OCI-LY3 (cell line): Measurements from ENCODE around the gene FANCF.
"Not testable (repeated sequence)": the region's sequence is repeated elsewhere in the genome, so short reads cannot be mapped to it uniquely, and the experiment has no call there.

Experiments used
- H2AFZ ChIP-seq: fragments of 200-600, 300-600 bp; shearing (Covaris generic); 2 replicates; pipeline ENCODE4 v1.6.0; 2014; ENCODE audit warnings: antibody characterized with exemption, low read depth, low read length
- H3K27ac ChIP-seq: fragments of 200-600, 300-600 bp; sonication (generic); 2 replicates; pipeline ENCODE4 v1.5.1; 2014; ENCODE audit warnings: mild to moderate bottlenecking, low read length, moderate library complexity, mixed read lengths
- H3K27me3 ChIP-seq: fragments of 200-600, 300-600 bp; sonication (generic); 2 replicates; pipeline ENCODE4 v1.6.1; 2014; ENCODE audit warnings: low read depth, low read length, mixed read lengths
- H3K36me3 ChIP-seq: fragments of 200-600, 300-600 bp; sonication (generic); replicated peaks from 2 replicates; pipeline ENCODE3; 2014; ENCODE audit warnings: low read depth, low read length, mixed read lengths
- H3K4me1 ChIP-seq: fragments of 300-600, 200-600 bp; sonication (generic); 2 replicates; pipeline ENCODE4 v1.6.1; 2014; ENCODE audit warnings: low read length, mixed read lengths
- H3K4me2 ChIP-seq: fragments of 200-600, 300-600 bp; sonication (generic); 2 replicates; pipeline ENCODE4 v1.6.1; 2014; ENCODE audit warnings: low read length, mixed read lengths
- H3K4me3 ChIP-seq: fragments of 300-600, 200-600 bp; sonication (generic); 2 replicates; pipeline ENCODE4 v1.5.1; 2014; ENCODE audit warnings: antibody characterized with exemption, mild to moderate bottlenecking, low read length, moderate library complexity
- H3K79me2 ChIP-seq: fragments of 300-600, 200-600 bp; shearing (Covaris generic); 2 replicates; pipeline ENCODE4 v1.6.1; 2014; ENCODE audit warnings: mild to moderate bottlenecking, low read length, mixed read lengths
- H3K9ac ChIP-seq: fragments of 300-600, 200-600 bp; shearing (Covaris generic); 2 replicates; pipeline ENCODE4 v1.6.0; 2014; ENCODE audit warnings: mild to moderate bottlenecking, low read length, moderate library complexity
- H3K9me3 ChIP-seq: fragments of 200-600, 300-600 bp; shearing (Covaris generic); 2 replicates; pipeline ENCODE4 v1.6.1; 2014; ENCODE audit warnings: low read length, mixed read lengths; ENCODE audit not compliant: insufficient read depth
- H4K20me1 ChIP-seq: fragments of 200-600, 300-600 bp; sonication (generic); 2 replicates; pipeline ENCODE4 v1.6.1; 2016; ENCODE audit warnings: low read length, mixed read lengths; ENCODE audit not compliant: insufficient read depth
- CTCF ChIP-seq: fragments of 200-600, 300-600 bp; sonication (generic); IDR thresholded peaks from 2 replicates; pipeline ENCODE4 v1.5.1; 2014; ENCODE audit warnings: antibody characterized with exemption, low read length, low read depth
- EZH2phosphoT487 ChIP-seq: fragments of 200-600 bp; shearing (Covaris generic); IDR thresholded peaks from 2 replicates; pipeline ENCODE4 v1.6.1; 2018; ENCODE audit warnings: antibody characterized with exemption, mixed run types, low read depth

FANCF gene

DNA sequence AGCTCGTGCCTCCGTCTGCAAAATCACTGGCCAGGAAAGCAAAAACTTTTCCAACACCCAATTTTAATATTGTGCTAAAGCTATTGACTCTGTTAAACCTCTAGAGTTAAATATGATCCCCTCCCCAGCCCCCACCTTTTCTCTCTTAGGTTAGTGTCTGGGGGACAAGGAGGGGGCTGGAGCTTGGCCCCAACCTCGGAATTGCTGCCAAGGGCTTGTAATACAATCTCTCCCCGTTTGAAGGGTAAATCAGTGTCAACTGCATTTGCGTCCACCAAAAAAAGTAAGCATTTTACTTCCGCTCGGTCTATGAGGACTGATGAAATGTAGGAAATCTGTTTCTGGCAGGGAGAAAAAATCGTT is 40.7 kb upstream of the FANCF start, which contains the start of gene GAS2:
TSS of gene GAS2 (plus strand) at position 287 of the 363 bp plus-strand sequence. CDS start 8,259 bp downstream, outside the sequence.
- no peaks in the 10 kb centered on the region for H3K79me2 ChIP-seq
- no peak within 1 kb of the TSS for H2AFZ ChIP-seq
- H3K4me2 ChIP-seq: no peak within 1 kb of the TSS
- H3K4me1 ChIP-seq: peaks cover 4% of the 10 kb centered on the region; the same call in 1 of the 2 replicates
- no peak within 1 kb of the TSS for H3K4me3 ChIP-seq
- H3K9ac ChIP-seq: no peak within 1 kb of the TSS
- no peak for TF ChIP-seq CTCF
- no peak for TF ChIP-seq EZH2phosphoT487
- no peak within 1 kb of the TSS for H3K27ac ChIP-seq
- H3K27me3 ChIP-seq: no peaks in the 10 kb centered on the region
- no peaks in the 10 kb centered on the region for H3K36me3 ChIP-seq
- no peaks in the 10 kb centered on the region for H4K20me1 ChIP-seq
- H3K9me3 ChIP-seq: no peaks in the 10 kb centered on the region

GRCh38 chr11:22659783-22660182 is 34.2 kb upstream of the FANCF start:
- no peak for TF ChIP-seq CTCF
- TF ChIP-seq EZH2phosphoT487: no peak
- H3K4me3 ChIP-seq: no peak overlapping the region
- H3K27me3 ChIP-seq: no peaks in the 10 kb centered on the region
- H3K27ac ChIP-seq: no peak overlapping the region
- no peaks in the 10 kb centered on the region for H3K79me2 ChIP-seq
- H3K4me2 ChIP-seq: no peak overlapping the region
- H3K9me3 ChIP-seq: no peaks in the 10 kb centered on the region
- H3K36me3 ChIP-seq: no peaks in the 10 kb centered on the region
- H2AFZ ChIP-seq: no peak overlapping the region
- H3K4me1 ChIP-seq: 0 out of 2 replicates have a peak, but pooled peaks cover 5% of the 10 kb centered on the region
- no peak overlapping the region for H3K9ac ChIP-seq
- H4K20me1 ChIP-seq: no peaks in the 10 kb centered on the region

DNA sequence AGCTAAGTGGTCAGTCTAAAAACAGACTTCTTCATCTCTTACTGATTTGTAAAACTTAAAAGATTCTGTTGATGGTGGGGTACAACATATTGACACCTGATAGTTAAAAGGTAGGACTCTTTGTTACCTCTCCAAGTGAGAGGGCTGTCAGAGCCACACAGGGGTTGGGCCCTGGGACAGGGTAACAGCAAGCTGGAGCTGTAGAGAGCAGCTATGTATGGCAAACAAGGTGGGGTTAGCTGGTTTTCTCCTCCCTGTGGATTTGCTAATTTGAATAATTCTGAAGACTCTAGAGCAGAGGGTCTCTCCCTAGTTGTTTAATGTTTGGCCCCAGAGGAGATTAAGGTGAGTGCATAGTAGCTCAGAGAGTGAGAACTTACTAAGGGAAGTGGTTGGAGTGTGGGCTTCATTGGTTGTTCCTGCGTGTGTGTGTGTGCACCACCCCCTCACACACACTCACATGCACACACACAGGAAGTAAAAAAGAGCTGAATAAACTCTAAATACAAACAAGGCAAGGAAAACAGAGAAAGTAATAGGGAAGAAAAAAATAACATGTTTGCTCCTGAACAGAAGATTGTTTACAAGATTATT is 31.6 kb upstream of the FANCF start:
- Histone ChIP-seq H3K4me1 (0 out of 2 replicates have a peak, but pooled peaks cover 5% of the 10 kb centered on the region), H3K4me3 (no peak overlapping the region), H3K4me2 (no peak overlapping the region), H4K20me1 (no peaks in the 10 kb centered on the region), H3K79me2 (no peaks in the 10 kb centered on the region), H3K36me3 (no peaks in the 10 kb centered on the region), H3K27me3 (no peaks in the 10 kb centered on the region), H3K9me3 (no peaks in the 10 kb centered on the region), H3K27ac (no peak overlapping the region), H2AFZ (no peak overlapping the region), H3K9ac (no peak overlapping the region)
- no peak for TF ChIP-seq CTCF
- no peak for TF ChIP-seq EZH2phosphoT487

- Histone ChIP-seq H3K36me3 (no peaks in the 10 kb centered on the region), H3K27ac (no peak overlapping the region), H2AFZ (no peak overlapping the region), H3K79me2 (no peaks in the 10 kb centered on the region), H3K4me2 (no peak overlapping the region), H3K27me3 (no peaks in the 10 kb centered on the region), H3K4me1 (0 out of 2 replicates have a peak, but pooled peaks cover 5% of the 10 kb centered on the region), H3K9me3 (no peaks in the 10 kb centered on the region), H3K9ac (no peak overlapping the region), H4K20me1 (no peaks in the 10 kb centered on the region), H3K4me3 (no peak overlapping the region)
- TF ChIP-seq CTCF (no peak), EZH2phosphoT487 (no peak)
Observed at GRCh38 chr11:22656130-22656529, 30.5 kb upstream of the FANCF start.

- not testable (repeated sequence) for H3K79me2 ChIP-seq, H4K20me1 ChIP-seq, H3K36me3 ChIP-seq, H3K4me3 ChIP-seq, H3K27me3 ChIP-seq, H3K4me2 ChIP-seq, H3K27ac ChIP-seq, H3K9ac ChIP-seq, H3K9me3 ChIP-seq, H2AFZ ChIP-seq, H3K4me1 ChIP-seq
Observed at GRCh38 chr11:22652346-22652745, 26.7 kb upstream of the FANCF start.
